Mesothelial cell of epicardium (in vitro differentiated cells): ENCODE results near the gene PARVA. TPM values are rescaled to one million over a fixed set of nuclear protein-coding genes. Genes with fewer than 3 reads are reported as not detected.

Experiments used
- DNase-seq, 2 experiments: peaks; one replicate each; pipeline ENCODE4 v3.0.0; 2021; ENCODE audit warnings: low spot score in 2 of 2; ENCODE audit not compliant: unreplicated experiment in 2 of 2
- H3K27ac Mint-ChIP-seq: 2 replicates; pipeline ENCODE4 v1.8.0; 2021; ENCODE audit warnings: mixed read lengths
- H3K27me3 Mint-ChIP-seq: 2 replicates; pipeline ENCODE4 v1.8.0; 2021; ENCODE audit warnings: low read depth, mixed read lengths
- H3K36me3 Mint-ChIP-seq: 2 replicates; pipeline ENCODE4 v1.8.0; 2021; ENCODE audit warnings: mixed read lengths
- H3K4me1 Mint-ChIP-seq: 2 replicates; pipeline ENCODE4 v1.8.0; 2021; ENCODE audit warnings: mixed read lengths
- H3K4me3 Mint-ChIP-seq: 2 replicates; pipeline ENCODE4 v1.8.0; 2021; ENCODE audit warnings: mild to moderate bottlenecking, moderate library complexity, mixed read lengths
- H3K9me3 Mint-ChIP-seq: 2 replicates; pipeline ENCODE4 v1.8.0; 2021; ENCODE audit warnings: mixed read lengths
- total RNA-seq: library from RNA; stranded (reverse); gene quantifications from 3 replicates; pipeline ENCODE4 v1.2.1, GENCODE V29; 2021
- TF ChIP-seq, protein P1 (sequence below): fragments of 200-600 bp; sonication (generic); IDR thresholded peaks from one replicate; pipeline ENCODE4 v1.5.0; 2021; ENCODE audit warnings: antibody characterized with exemption; ENCODE audit not compliant: unreplicated experiment

Gene PARVA
- total RNA-seq, 1 donor from 2014 or later: 77.1 TPM

- Mint-ChIP-seq H3K4me1 (peaks cover 25% of the 10 kb centered on the region), H3K36me3 (peaks cover 33% of the 10 kb centered on the region), H3K27me3 (no peaks in the 10 kb centered on the region), H3K4me3 (no peak overlapping the region), H3K9me3 (peaks cover 14% of the 10 kb centered on the region), H3K27ac (no peak overlapping the region)
- DNase-seq: no peak
- TF ChIP-seq, protein P1, sequence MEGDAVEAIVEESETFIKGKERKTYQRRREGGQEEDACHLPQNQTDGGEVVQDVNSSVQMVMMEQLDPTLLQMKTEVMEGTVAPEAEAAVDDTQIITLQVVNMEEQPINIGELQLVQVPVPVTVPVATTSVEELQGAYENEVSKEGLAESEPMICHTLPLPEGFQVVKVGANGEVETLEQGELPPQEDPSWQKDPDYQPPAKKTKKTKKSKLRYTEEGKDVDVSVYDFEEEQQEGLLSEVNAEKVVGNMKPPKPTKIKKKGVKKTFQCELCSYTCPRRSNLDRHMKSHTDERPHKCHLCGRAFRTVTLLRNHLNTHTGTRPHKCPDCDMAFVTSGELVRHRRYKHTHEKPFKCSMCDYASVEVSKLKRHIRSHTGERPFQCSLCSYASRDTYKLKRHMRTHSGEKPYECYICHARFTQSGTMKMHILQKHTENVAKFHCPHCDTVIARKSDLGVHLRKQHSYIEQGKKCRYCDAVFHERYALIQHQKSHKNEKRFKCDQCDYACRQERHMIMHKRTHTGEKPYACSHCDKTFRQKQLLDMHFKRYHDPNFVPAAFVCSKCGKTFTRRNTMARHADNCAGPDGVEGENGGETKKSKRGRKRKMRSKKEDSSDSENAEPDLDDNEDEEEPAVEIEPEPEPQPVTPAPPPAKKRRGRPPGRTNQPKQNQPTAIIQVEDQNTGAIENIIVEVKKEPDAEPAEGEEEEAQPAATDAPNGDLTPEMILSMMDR: no peak
These were observed 18.0 kb downstream of the PARVA start for GRCh38 chr11:12395333-12395732.

DNA sequence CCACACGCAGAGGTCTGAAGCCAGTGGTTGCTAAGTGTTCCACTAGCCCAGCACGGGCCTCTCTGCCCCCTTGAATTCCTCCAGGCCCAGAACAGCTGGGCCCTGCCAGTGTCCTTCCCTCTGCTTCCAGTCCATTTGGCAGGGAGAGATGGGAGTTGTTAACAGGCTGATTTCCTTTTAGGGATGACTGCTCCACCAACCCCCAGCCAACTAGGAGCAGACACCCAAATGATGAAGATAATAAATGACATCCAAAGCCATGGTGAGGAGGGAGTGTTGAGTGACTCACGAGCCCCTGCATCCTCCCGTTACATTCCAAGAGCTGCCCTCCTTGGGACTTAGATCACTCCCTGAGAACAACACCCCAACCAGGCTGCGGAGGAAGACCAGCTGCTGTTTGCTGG lies 20.6 kb downstream of the PARVA start:
- no peak for DNase-seq
- no peaks in the 10 kb centered on the region for H3K27me3 Mint-ChIP-seq
- no peak overlapping the region for H3K4me3 Mint-ChIP-seq
- TF ChIP-seq, protein P1: no peak
- peaks cover 14% of the 10 kb centered on the region for H3K9me3 Mint-ChIP-seq
- H3K27ac Mint-ChIP-seq: peak overlapping the region; percentile 91
- H3K36me3 Mint-ChIP-seq: peaks cover 31% of the 10 kb centered on the region
- peaks cover 37% of the 10 kb centered on the region for H3K4me1 Mint-ChIP-seq

GRCh38 chr11:12399355-12399754 lies 22.0 kb downstream of the PARVA start:
- Mint-ChIP-seq H3K4me1 (peaks cover 50% of the 10 kb centered on the region), H3K4me3 (no peak overlapping the region), H3K36me3 (peaks cover 18% of the 10 kb centered on the region), H3K9me3 (peaks cover 6% of the 10 kb centered on the region), H3K27me3 (no peaks in the 10 kb centered on the region), H3K27ac (no peak overlapping the region)
- DNase-seq: no peak
- TF ChIP-seq, protein P1: no peak

DNA sequence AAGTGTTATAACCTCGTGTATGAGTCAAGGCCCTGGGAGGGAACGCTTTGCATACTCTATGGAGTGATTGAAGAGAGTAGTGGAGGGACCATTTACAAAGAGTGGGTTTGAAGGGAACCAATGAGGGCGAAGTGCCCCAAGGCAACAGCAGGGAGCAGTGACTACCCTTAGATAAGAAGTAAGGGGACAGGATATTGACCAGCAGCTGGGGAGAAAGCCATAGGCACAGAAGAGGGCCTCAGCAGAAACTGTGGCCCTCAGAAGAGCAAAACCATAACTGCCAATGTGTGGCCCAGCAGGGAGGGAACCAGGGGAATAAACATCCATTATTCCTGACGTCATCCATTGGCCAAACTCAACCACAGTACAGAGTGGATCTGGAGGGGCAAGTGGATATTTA lies 24.7 kb downstream of the PARVA start:
- no peak for DNase-seq
- Mint-ChIP-seq H3K27me3 (no peaks in the 10 kb centered on the region), H3K27ac (peak overlapping the region; percentile 98), H3K4me1 (peaks cover 50% of the 10 kb centered on the region), H3K36me3 (peaks cover 2% of the 10 kb centered on the region), H3K4me3 (no peak overlapping the region), H3K9me3 (peaks cover 4% of the 10 kb centered on the region)
- TF ChIP-seq, protein P1: no peak

GRCh38 chr11:12402691-12403120 lies 25.3 kb downstream of the PARVA start:
- Mint-ChIP-seq H3K9me3 (peaks cover 4% of the 10 kb centered on the region), H3K36me3 (peaks cover 2% of the 10 kb centered on the region), H3K4me1 (peaks cover 45% of the 10 kb centered on the region), H3K27me3 (no peaks in the 10 kb centered on the region), H3K4me3 (peak overlapping the region; percentile 35), H3K27ac (peak overlapping the region; percentile 98)
- TF ChIP-seq, protein P1: no peak
- DNase-seq: no peak
